Osteoblast (primary cell): Measurements from ENCODE around the gene OBP2A. TPM values are rescaled to one million over a fixed set of nuclear protein-coding genes. Genes with fewer than 3 reads are reported as not detected.

Source experiments
- DNase-seq: peaks from one replicate; pipeline ENCODE4 v3.0.0; 2011; ENCODE audit warnings: low spot score, mixed read lengths; ENCODE audit not compliant: insufficient read length; ENCODE audit errors: missing footprints
- H2AFZ ChIP-seq: 2 replicates; pipeline ENCODE4 v1.6.0; 2011; ENCODE audit warnings: mild to moderate bottlenecking, low read length
- H3K27ac ChIP-seq: 2 replicates; pipeline ENCODE4 v1.5.1; 2011; ENCODE audit warnings: mild to moderate bottlenecking, low read depth, low read length, moderate library complexity
- H3K27me3 ChIP-seq: 2 replicates; pipeline ENCODE4 v1.6.0; 2012; ENCODE audit warnings: mild to moderate bottlenecking, control low read depth, inconsistent platforms, low read length, moderate library complexity; ENCODE audit not compliant: insufficient read depth
- H3K36me3 ChIP-seq: 2 replicates; pipeline ENCODE4 v1.5.1; 2011; ENCODE audit warnings: mild to moderate bottlenecking, low read length, control low read depth, moderate library complexity; ENCODE audit not compliant: insufficient read depth
- H3K4me1 ChIP-seq: 2 replicates; pipeline ENCODE4 v1.5.1; 2011; ENCODE audit warnings: mild to moderate bottlenecking, low read length, control low read depth, moderate library complexity; ENCODE audit not compliant: insufficient read depth
- H3K4me2 ChIP-seq: 2 replicates; pipeline ENCODE4 v1.6.0; 2011; ENCODE audit warnings: mild to moderate bottlenecking, low read length; ENCODE audit not compliant: insufficient read depth
- H3K4me3 ChIP-seq: fragments of 200-600 bp; sonication (generic); 3 replicates; pipeline ENCODE4 v1.5.1; 2012; ENCODE audit warnings: mild to moderate bottlenecking, low read length, inconsistent platforms; ENCODE audit not compliant: insufficient read depth
- H3K79me2 ChIP-seq: 2 replicates; pipeline ENCODE4 v1.6.0; 2012; ENCODE audit warnings: mild to moderate bottlenecking, low read length, control low read depth, inconsistent platforms; ENCODE audit not compliant: insufficient read depth
- H3K9me3 ChIP-seq: 2 replicates; pipeline ENCODE4 v1.5.1; 2011; ENCODE audit warnings: low read depth, low read length, control low read depth
- H4K20me1 ChIP-seq: 2 replicates; pipeline ENCODE4 v1.6.0; 2012; ENCODE audit warnings: mild to moderate bottlenecking, low read length, control low read depth; ENCODE audit not compliant: insufficient read depth
- CTCF ChIP-seq: IDR thresholded peaks from 2 replicates; pipeline ENCODE4 v1.5.1; 2011; ENCODE audit warnings: mild to moderate bottlenecking, low read depth, low read length, moderate library complexity; ENCODE audit errors: extremely low read depth
- total RNA-seq: library from RNA; depleted of rRNA; stranded (reverse); fragments of >200 nt; gene quantifications from 2 replicates; pipeline ENCODE4 v1.2.3, GENCODE V29; 2012

OBP2A gene
- total RNA-seq, 1 donor: not detected

GRCh38 chr9:135516132-135516860 lies 29.6 kb upstream of the OBP2A start:
- Histone ChIP-seq H3K9me3 (no peaks in the 10 kb centered on the region), H3K27me3 (no peaks in the 10 kb centered on the region), H2AFZ (no peak overlapping the region), H4K20me1 (no peaks in the 10 kb centered on the region), H3K4me2 (no peak overlapping the region), H3K4me3 (no peak overlapping the region), H3K4me1 (peaks cover 3% of the 10 kb centered on the region), H3K79me2 (no peaks in the 10 kb centered on the region), H3K27ac (no peak overlapping the region), H3K36me3 (no peaks in the 10 kb centered on the region)
- DNase-seq: peak; percentile 27
- no peak for TF ChIP-seq CTCF

GRCh38 chr9:135517407-135517822 lies 28.5 kb upstream of the OBP2A start:
- H3K9me3 ChIP-seq: no peaks in the 10 kb centered on the region
- H3K4me1 ChIP-seq: no peaks in the 10 kb centered on the region
- no peaks in the 10 kb centered on the region for H3K36me3 ChIP-seq
- no peaks in the 10 kb centered on the region for H3K27me3 ChIP-seq
- H3K79me2 ChIP-seq: no peaks in the 10 kb centered on the region
- no peak overlapping the region for H2AFZ ChIP-seq
- peak; percentile 52 for DNase-seq
- H4K20me1 ChIP-seq: no peaks in the 10 kb centered on the region
- no peak overlapping the region for H3K27ac ChIP-seq
- no peak for TF ChIP-seq CTCF
- H3K4me3 ChIP-seq: no peak overlapping the region
- no peak overlapping the region for H3K4me2 ChIP-seq

- Histone ChIP-seq H3K4me2 (no peak overlapping the region), H3K79me2 (no peaks in the 10 kb centered on the region), H3K27ac (no peak overlapping the region), H3K27me3 (no peaks in the 10 kb centered on the region), H3K9me3 (no peaks in the 10 kb centered on the region), H3K4me3 (no peak overlapping the region), H4K20me1 (no peaks in the 10 kb centered on the region), H2AFZ (no peak overlapping the region), H3K36me3 (no peaks in the 10 kb centered on the region), H3K4me1 (no peaks in the 10 kb centered on the region)
- peak; percentile 5 for DNase-seq
- no peak for TF ChIP-seq CTCF
These were observed 26.6 kb upstream of the OBP2A start for GRCh38 chr9:135519179-135519971.
